GM13976 (cell line): ENCODE results near the gene MED10.

Source experiments
- DNase-seq: peaks from one replicate; pipeline ENCODE4 v3.0.0; 2012; ENCODE audit warnings: low spot score
- CTCF ChIP-seq: IDR thresholded peaks from 2 replicates; pipeline ENCODE4 v1.5.1; 2012; ENCODE audit warnings: borderline replicate concordance, mild to moderate bottlenecking; ENCODE audit not compliant: insufficient read depth; ENCODE audit errors: extremely low read depth, missing control alignments, control extremely low read depth
- in situ Hi-C: fragments of 300-500 bp; cut with MboI; formaldehyde crosslinking; loops from one replicate; pipeline ENCODE4 v1.12.0; 2022; ENCODE audit warnings: low sequenced_read_pairs, mixed read lengths, inconsistent platforms; ENCODE audit not compliant: unreplicated experiment

The MED10 gene

GRCh38 chr5:6401410-6401809 lies 23.1 kb upstream of the MED10 start:
- in situ Hi-C loops: no loop called here
- DNase-seq: no peak
- TF ChIP-seq CTCF: no peak

- no peak for DNase-seq
- no peak for TF ChIP-seq CTCF
- in situ Hi-C loops: no loop called here
Observed at GRCh38 chr5:6399980-6400910, 21.9 kb upstream of the MED10 start.

GRCh38 chr5:6398570-6399230 lies 20.4 kb upstream of the MED10 start:
- in situ Hi-C loops: no loop called here
- TF ChIP-seq CTCF: no peak
- DNase-seq: no peak

GRCh38 chr5:6397536-6398269 lies 19.4 kb upstream of the MED10 start:
- DNase-seq: no peak
- TF ChIP-seq CTCF: no peak
- in situ Hi-C loops: no loop called here

- no peak for DNase-seq
- in situ Hi-C loops: no loop called here
- TF ChIP-seq CTCF: no peak
Observed at GRCh38 chr5:6396836-6397535, 18.6 kb upstream of the MED10 start.

GRCh38 chr5:6396043-6396442 lies 17.7 kb upstream of the MED10 start:
- TF ChIP-seq CTCF: no peak
- no peak for DNase-seq
- in situ Hi-C loops: no loop called here
